HG02938 (cell line): ENCODE measurements around the gene ACOXL.
A peak's percentile ranks its signal among the peaks of the same experiment; 100 is the strongest.

Experiments
- ATAC-seq: cut with Tn5 transposase; IDR thresholded peaks from one replicate; pipeline ENCODE4 v1.9.1; 2021; ENCODE audit warnings: mild to moderate bottlenecking, moderate library complexity; ENCODE audit not compliant: unreplicated experiment

ACOXL gene

DNA sequence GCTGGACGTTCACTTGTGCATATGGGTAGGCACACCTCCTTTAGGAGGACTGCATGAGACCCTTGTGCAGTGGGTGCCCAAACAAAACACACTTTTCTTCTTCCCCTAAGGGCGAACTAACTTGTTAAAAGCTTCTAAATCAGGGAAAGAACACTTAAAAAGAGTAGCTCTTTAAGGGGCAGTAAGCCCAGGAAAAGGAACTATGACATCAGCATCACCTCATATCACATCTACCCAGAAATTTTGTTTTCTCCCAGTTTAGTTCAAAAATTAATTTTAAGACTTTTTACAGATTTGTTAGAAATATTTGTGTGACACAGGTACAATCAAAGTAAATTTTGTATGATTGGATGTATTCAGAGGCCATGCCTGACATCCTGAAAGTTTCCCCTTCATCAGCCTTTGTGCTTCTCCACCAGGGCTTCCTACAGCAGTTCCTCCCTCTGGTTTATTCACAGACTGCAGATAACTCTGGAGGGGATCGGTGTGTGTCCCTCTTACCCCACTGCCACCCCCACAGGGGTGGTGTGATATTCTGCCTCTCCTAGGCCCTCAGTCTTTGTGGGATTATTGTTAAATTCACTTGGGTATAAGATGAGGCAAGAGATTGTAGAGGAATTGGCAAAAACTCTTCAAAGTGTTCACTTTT, 416.0 kb downstream of the ACOXL start:
- ATAC-seq: no peak

DNA sequence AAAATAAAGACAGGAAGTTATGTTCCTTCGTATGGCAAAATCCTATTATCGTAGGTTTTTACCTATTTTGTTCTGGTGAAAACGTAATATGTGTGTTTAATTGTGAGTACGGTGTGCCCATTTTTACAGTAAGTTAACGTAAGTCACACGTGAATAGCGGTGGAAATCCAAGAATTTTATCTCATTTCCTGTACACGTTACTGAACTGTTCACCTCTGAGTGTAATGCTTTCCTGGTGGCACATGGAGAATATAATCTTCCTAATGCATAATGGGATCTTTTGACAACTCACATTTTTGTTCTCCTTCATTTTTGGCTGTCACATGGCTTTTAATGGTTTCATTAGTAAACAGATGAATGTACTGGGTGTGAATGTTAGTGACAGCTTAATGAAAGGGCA, 416.6 kb downstream of the ACOXL start:
- ATAC-seq: no peak

- ATAC-seq: no peak
Measured at GRCh38 chr2:111149882-111150455, 417.6 kb downstream of the ACOXL start.

GRCh38 chr2:111154758-111155157, 422.4 kb downstream of the ACOXL start:
- ATAC-seq: no peak

DNA sequence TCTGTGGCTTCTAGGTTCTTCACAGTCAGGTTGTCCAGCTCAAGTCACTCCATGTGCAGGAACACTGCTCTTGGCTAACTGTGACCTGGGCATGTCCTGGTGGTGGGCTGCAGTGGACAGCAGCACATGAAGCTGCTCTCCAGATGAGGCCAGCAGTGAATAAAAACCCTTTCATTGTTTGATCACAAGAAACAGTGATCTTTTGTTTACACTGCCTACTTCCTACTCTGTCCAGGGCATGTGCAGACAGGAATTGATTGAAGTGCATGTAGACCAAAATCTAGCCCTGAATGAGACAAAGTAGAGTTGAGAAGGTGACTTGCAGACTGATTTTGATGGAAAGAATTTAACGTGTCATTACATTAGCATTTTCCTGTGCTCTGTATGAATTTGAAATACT, 423.2 kb downstream of the ACOXL start:
- ATAC-seq: no peak

GRCh38 chr2:111156529-111156928, 424.2 kb downstream of the ACOXL start:
- ATAC-seq: no peak

GRCh38 chr2:111157071-111157661, 424.8 kb downstream of the ACOXL start:
- peak; percentile 52 for ATAC-seq

GRCh38 chr2:111157798-111158197, 425.4 kb downstream of the ACOXL start:
- ATAC-seq: peak; percentile 64

- ATAC-seq: no peak
Measured at GRCh38 chr2:111159641-111160040, 427.3 kb downstream of the ACOXL start.

GRCh38 chr2:111160758-111161157, 428.4 kb downstream of the ACOXL start:
- ATAC-seq: no peak

GRCh38 chr2:111161971-111162370, 429.6 kb downstream of the ACOXL start:
- no peak for ATAC-seq

DNA sequence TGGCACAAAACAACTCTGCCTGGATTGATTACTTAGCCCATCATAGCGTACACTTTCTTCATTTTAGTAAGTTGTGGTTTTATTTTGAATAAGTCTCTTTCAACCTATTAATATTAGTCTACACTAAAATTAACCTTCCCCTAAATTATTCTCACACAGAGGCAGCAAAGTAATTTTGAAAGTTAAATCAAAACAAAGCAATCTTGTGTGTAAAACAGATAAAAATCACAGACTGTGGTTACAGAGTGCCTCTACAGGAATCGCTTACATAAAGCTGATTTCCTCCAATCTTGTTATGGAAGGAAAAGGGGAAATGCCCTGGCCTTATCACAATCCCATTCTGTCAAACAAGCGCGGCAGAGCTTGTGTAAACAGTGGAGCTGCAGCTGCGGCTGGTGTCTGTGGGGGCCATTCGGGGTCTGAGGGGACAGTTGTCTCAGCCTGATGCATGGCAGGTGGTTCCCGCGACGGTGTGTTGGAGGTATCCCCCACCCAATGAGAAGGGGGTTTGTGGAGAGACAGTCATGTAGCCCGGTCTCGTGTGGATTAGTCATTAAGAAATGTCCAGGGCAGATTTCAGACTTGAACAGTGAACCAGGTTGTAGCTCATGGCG, 430.5 kb downstream of the ACOXL start:
- no peak for ATAC-seq

GRCh38 chr2:111164078-111164477, 431.7 kb downstream of the ACOXL start:
- no peak for ATAC-seq

DNA sequence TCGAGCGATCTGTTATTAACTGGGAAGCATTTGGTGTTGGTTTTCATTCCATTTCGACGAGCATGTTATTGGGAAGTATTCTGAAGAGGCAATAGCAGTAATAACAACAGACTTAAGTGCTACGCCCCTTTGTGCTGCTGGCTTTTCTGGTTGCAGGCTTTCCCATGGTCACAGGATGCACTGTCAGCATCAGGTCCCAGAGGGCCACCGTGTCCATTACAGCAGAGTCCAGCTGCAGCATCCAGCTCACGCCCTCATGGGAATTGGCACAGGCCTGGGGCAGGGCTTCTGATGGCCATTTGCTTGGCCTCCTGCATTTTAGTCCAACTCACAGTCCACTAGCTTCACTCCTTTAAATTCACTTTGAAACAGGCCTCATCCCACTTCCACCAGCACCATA, 432.7 kb downstream of the ACOXL start:
- ATAC-seq: no peak

GRCh38 chr2:111166115-111166514, 433.7 kb downstream of the ACOXL start:
- no peak for ATAC-seq

DNA sequence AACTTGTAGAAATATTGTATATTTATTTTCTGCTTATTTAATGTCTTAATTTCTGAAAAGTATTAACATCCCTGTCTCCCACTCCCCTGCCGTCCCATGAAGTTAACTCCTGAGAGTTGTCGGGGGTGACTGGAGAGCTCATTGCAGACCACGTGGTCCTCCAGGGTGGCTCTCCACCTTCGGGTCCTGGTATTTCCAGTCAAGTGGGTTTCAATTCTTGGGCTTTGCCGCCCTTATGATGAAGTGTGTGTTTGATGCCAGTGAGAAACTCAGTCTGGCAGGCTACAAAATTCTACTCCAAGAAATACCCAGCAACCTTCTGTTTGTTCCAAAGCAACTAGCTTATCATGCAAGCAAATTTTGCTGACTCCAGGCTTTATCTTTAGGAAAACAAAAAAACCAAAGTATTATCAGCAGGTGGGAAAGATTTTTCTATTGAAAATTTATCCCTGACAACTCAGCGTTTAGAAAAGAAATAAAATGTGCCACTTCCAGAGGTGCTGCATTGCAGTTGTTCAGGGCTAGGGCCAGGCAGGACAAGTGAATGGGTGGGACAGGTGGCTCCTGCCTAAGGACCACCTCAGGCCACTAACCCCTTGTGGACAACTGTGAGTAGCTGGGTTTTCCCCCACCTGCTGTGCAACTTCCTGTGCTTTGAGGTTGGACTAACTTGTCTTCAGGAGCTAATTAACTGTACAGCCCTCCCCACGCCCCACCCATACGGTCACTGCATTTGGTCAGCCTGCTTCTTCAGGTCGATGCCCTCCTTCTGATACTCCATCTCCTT, 434.9 kb downstream of the ACOXL start:
- no peak for ATAC-seq

DNA sequence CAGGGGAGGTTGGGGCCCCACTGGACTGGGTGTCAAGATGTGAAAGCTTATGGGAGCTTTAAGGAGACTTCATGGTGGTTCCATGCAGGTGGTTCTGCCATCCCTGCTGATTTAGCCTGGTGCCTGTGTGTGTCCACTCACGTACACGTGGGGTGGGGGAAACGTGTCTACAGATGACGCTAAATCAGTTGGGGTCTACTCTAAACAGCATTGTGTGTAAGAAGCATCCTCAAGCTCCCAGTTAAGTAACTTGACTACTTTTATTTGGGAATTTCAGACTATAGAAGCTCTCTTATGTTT, 435.4 kb downstream of the ACOXL start:
- no peak for ATAC-seq
